GM21367 (cell line): ENCODE measurements around the gene SLC1A4.
"Not testable (repeated sequence)": the region's sequence is repeated elsewhere in the genome, so short reads cannot be mapped to it uniquely, and the experiment has no call there.

Experiments used
- ATAC-seq: cut with Tn5 transposase; IDR thresholded peaks from one replicate; pipeline ENCODE4 v1.9.1; 2021; ENCODE audit not compliant: unreplicated experiment

Gene SLC1A4

GRCh38 chr2:64990876-64991275, 1.7 kb downstream of the SLC1A4 start:
- ATAC-seq, result no peak

DNA sequence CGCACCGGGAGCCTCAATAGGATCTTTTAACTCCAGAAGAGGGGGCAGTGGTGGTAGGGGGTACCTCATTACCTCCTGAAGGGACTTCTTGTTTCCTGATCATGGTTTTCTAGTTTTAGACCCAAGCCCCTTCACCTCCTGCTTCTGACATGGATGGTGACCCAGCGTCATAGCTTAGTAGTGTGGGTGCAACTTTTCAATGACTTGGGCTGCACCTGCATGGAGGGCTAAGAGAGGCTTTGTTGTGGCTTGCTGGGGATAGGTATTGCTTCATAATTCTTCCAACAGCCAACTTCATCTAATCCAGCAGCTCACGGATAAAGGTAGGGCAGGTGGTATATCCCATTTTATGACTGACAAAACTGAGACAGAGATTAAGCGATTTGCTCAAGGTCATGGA, 3.0 kb downstream of the SLC1A4 start:
- ATAC-seq, result no peak

- ATAC-seq, result no peak
Observed at GRCh38 chr2:64992990-64993389, 3.8 kb downstream of the SLC1A4 start.

DNA sequence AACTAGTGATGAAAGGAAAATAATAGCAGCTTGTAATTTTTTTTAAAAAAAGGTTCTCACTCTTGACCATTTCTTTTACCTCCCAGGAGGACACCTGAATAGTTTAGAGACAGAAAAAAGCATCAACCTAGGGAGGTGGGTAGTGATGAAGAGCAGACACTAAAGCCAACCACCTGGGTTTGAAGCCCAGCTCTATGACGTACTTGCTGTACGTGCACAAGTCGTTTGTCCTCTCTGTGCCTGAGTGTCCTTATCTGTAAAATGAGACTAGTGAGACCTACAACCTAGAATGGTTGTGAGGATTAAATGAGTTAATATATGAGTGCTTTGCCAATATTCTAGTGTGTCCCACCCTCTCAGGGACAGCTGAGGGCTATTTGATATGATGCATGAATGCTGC, 5.8 kb downstream of the SLC1A4 start:
- ATAC-seq, result no peak

DNA sequence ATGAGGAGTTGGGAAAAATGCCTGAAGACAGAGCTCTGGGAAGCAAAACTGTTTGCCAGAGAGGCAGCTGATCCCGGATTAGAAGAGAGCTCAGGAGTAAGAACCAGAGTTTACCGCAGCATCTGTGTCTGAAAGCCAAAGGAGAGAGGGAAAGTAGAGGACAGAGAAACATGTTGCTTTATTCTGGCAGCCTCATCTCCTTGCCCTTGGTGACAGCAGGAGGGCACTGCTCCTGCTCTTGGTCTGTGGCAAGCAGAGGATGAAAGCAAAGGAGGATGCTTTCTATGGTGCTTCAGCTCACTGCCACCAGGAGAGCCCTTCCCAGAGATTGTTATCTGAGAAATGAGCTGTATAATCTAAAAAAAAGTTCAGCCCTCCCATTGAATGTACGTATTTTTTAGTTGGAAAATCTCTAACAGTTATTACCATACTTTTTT, 7.7 kb downstream of the SLC1A4 start:
- ATAC-seq, result no peak

- ATAC-seq, result no peak
Observed at GRCh38 chr2:64998658-64999061, 9.5 kb downstream of the SLC1A4 start.

- ATAC-seq, result no peak
Observed at GRCh38 chr2:64999754-65000153, 10.6 kb downstream of the SLC1A4 start.

DNA sequence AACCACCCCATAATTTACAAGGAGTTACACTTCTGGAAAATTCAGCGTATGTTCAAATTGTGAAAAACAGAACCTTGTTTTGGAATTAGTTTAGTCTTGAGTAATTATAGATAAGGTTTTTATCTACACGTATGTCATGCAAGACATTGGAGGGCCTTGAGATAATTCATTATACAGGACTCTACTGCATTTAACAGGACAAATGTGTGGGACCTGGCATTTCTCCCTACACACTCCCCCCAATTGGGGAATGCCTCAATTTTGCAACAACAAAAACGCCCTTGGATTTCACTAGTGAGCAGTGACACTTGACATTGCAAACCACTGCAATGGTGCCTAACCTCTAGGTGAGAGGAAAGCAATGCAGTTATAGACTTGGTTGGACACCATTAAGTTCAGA, 11.4 kb downstream of the SLC1A4 start:
- ATAC-seq, result no peak

- no peak for ATAC-seq
Observed at GRCh38 chr2:65003037-65003436, 13.8 kb downstream of the SLC1A4 start.

DNA sequence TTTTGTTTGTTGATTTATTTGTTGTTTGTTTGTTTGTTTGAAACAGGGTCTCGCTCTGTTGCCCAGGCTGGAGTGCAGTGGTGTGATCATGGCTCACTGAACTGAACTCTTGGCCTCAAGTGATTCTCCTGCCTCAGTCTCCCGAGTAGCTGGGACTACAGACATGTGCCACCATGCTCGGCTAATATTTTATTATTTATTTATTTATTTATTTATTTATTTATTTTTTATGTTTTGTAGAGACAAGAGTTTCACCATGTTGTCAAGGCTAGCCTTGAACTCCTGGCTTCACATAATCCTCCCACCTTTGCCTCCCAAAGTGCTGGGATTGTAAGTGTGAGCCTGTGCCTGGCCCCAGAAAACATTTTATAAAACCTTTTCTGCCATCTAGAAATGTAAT, 15.0 kb downstream of the SLC1A4 start:
- not testable (repeated sequence) for ATAC-seq

- no peak for ATAC-seq
Observed at GRCh38 chr2:65013776-65014175, 24.6 kb downstream of the SLC1A4 start.

DNA sequence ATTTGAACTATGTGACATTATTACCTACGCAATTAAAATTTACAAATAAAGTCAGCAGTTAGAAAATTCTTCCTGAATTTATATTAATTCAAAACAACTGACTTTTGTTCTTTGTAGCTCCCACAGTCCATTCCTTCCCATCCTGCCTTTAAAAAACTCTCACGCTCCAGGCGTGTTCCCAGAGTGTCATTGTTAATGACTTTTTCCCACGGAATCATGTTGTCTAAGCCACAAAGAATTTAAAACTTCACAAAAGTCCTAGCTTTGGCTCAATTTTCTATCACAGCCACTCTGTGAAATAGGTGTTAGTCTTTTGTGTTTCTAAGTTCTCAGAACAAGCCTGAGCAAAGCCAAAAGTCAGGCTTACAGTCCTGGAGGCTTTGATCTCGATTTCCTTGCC, 26.5 kb downstream of the SLC1A4 start:
- ATAC-seq, result no peak

DNA sequence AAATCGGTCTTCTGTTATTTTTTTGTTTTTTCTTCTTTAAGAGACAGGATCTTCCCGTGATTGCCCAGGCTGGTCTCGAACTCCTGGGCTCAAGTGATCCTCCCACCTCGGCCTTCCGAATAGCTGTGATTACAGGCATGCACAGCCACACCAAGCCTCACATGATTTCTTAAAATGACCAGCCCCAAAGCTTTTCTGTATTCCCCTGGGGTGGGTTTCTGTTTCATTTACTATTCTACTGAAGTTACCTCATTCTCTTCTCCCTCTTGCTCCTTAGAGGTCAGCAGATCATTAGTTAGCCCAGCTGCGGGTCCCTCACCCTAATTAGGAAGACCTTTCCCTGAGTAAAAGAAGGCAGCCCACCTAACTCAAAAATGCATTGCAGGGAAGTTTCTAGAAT, 27.6 kb downstream of the SLC1A4 start:
- ATAC-seq, result no peak

DNA sequence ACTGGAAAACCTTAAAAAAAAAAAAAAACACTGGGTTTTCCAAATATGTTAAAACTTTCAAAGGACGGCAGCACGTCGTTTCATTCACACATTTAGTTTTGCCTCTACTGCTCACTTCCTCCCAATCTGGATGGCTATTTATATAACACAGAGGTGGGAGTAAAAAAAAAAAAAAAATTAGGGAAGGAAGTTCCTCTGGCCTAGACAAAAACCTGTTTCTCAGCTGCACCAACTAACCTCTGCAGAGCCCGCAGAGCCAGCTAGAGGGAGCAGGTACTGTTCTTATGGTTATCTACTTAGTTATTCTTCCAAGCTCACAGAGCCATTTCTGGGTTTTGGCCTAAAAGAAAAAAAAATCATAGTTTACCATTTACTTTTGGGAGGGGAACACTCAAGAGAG, 28.1 kb downstream of the SLC1A4 start:
- ATAC-seq, result no peak

- no peak for ATAC-seq
Observed at GRCh38 chr2:65018141-65018582, 29.0 kb downstream of the SLC1A4 start.

DNA sequence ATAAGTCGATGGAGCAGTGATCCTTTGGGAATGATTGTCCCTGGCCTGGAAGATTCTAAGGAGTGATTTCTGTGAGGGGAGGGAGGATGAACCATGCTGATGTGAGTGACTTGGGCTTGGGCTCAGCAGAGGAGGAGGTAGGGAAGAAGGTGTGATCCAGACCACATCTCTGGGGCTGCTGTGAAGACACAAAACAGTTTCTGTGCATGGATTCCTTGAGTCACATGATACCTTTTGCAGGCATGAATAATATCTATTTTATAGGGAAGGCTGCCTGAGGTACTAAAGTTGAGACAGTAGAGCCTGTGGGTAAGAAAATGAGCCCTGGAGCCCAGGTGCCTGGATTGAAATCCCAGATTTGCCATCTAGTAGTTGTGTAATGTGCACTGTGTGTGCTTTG, 29.8 kb downstream of the SLC1A4 start:
- no peak for ATAC-seq

- ATAC-seq, result no peak
Observed at GRCh38 chr2:65019675-65020195, 30.5 kb downstream of the SLC1A4 start.

- not testable (repeated sequence) for ATAC-seq
Observed at GRCh38 chr2:65020251-65020650, 31.1 kb downstream of the SLC1A4 start.

DNA sequence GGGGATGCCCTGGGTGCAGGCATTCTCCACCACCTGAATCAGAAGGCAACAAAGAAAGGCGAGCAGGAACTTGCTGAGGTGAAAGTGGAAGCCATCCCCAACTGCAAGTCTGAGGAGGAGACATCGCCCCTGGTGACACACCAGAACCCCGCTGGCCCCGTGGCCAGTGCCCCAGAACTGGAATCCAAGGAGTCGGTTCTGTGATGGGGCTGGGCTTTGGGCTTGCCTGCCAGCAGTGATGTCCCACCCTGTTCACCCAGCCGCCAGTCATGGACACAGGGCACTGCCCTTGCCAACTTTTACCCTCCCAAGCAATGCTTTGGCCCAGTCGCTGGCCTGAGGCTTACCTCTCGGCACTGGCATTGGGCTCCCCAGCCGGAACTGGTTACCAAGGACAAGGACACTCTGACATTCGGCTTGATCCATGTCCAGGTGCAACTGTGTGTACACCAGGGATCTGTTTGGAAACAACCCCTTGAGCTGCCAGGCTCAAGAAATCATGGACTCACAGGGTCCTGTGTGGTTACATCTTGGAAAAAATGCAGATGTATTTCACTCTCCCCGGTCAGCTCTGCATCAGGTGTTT, 31.8 kb downstream of the SLC1A4 start:
- ATAC-seq, result no peak

DNA sequence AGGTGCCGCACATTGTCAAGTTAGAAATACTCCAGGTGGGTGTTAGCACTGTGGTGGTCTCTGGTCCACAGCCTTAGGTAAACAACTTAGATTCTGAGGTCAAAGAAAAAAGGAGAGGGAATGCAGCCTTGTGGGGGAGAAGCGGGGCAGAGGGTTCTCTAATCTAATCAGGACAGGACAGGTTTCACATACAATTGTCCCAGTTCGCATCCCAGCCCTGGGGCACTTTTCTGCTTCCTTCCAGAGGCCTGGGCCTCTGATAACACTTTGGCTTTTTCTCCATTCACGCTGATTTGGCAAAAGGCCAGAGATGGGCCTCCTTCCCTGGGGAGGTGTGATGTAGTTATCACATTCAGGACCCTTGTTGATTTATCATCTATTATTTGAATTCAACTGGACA, 32.5 kb downstream of the SLC1A4 start:
- no peak for ATAC-seq

DNA sequence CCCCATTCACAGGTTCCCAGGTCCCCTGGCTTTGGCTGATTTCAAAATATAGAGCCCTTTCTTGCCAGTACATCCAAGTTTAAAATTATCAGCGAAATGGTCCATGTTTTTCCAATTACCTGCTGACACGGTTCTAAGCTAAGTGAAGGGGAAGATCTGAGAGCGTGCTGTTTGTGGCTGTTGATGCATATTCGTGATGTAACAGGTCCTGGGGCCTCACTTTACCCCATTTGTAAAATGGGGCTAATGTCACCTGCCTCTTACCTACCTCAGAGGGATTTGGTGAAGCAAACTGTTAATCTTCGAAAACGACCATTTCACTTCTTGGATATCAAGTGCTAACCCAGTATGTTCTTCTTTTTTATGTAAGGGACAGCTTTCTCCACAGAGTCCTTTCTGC, 33.0 kb downstream of the SLC1A4 start:
- no peak for ATAC-seq

DNA sequence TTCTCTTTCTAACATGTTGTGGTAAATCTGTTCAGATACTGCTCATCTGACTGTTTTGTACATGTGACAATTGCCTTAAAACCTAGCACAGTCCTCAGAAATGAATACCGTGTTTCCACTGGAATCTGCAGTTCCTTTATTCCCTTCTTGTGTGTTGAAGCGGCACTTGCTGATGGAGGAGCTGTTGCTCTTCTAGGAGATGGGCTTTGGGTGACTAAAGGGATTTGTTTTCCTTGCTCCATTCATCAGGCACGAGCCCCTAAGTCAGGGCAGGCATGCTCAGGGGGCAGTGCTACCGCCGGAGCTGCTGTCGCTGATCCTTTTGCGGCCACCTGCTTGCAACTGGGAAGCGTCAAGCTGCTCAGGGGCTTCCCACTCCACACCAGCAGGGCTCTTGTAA, 34.5 kb downstream of the SLC1A4 start:
- ATAC-seq, result no peak

GRCh38 chr2:65024149-65024829, 35.1 kb downstream of the SLC1A4 start:
- ATAC-seq, result no peak
